Measurements from ENCODE around the gene CAPZB. TPM values are rescaled to one million over a fixed set of nuclear protein-coding genes. Genes with fewer than 3 reads are reported as not detected.

Gene CAPZB
- total RNA-seq, 1 donor from 2014 or later, result 334 TPM

DNA sequence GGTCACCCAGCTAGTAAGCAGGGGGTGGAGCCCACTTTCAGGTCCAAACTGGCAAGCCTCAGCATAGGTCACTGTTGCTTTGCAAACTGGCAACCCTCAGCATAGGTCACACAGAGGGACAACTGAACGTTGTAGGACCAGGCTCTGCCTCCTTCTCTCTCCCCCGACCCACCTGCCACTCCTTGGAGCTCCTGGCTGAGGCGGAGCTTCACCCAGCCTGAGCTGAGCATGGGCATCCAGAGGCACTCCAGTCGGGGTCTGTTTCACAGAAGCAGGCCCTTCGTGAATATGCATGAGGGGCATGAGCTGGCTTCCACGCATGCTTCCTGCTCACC, 24.2 kb downstream of the CAPZB start:
- TF ChIP-seq, protein P1, sequence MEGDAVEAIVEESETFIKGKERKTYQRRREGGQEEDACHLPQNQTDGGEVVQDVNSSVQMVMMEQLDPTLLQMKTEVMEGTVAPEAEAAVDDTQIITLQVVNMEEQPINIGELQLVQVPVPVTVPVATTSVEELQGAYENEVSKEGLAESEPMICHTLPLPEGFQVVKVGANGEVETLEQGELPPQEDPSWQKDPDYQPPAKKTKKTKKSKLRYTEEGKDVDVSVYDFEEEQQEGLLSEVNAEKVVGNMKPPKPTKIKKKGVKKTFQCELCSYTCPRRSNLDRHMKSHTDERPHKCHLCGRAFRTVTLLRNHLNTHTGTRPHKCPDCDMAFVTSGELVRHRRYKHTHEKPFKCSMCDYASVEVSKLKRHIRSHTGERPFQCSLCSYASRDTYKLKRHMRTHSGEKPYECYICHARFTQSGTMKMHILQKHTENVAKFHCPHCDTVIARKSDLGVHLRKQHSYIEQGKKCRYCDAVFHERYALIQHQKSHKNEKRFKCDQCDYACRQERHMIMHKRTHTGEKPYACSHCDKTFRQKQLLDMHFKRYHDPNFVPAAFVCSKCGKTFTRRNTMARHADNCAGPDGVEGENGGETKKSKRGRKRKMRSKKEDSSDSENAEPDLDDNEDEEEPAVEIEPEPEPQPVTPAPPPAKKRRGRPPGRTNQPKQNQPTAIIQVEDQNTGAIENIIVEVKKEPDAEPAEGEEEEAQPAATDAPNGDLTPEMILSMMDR (IDR thresholded peaks at IDR 0.05), result no peak
- H3K27me3 Mint-ChIP-seq, result no peaks in the 10 kb centered on the region
- intact Hi-C loops (cut with micrococcal nuclease), result no loop called here
- no peaks in the 10 kb centered on the region for H3K9me3 Mint-ChIP-seq
- no peak for DNase-seq
- CTCF ChIA-PET, result no interaction called here
- no peak for ATAC-seq (ENCODE audit: low read depth)
- POLR2A ChIA-PET, result interaction anchor here (0.6 to 1.9 kb wide), 5 partner anchors 8 to 25 kb away, joined by 3 to 9 read pairs (median 4); partner anchors contain the start of gene CAPZB
- H3K27ac Mint-ChIP-seq, result no peak overlapping the region
- peaks cover 23% of the 10 kb centered on the region for H3K36me3 Mint-ChIP-seq (ENCODE audit: low read depth)
- peaks cover 97% of the 10 kb centered on the region for H3K4me1 Mint-ChIP-seq
- no peak overlapping the region for H3K4me3 Mint-ChIP-seq

DNA sequence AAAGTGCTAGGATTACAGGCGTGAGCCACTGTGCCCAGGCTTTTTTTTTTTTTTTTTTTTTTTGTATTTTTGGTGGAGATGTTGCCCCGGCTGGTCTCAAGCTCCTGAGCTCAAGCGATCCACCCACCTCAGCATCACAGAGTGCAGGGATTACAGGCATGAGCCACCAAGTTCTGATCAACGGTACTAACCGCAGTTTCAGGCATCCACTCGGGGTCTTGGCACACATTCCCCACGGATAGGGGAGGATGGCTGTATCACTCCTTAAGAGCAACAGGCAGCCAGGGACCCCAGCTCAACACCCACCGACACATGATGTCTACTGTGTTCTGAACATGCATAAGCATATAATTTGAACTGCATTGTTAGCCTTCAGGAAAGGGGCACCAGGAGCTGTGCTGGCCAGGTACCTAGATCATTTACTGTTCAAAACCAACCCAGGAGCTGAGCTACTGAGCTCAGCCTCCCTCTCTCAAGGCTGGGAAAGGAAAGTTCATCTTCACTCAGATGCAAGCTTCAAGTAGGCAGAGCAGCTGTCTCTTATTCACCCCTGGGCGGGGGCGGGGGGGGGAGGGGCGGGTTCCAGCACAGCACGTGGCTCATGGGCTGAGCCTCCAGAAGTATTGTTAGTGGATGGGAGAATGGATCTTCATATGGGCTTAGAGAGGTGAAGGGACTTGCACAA, 24.7 kb downstream of the CAPZB start:
- H3K4me3 Mint-ChIP-seq, result no peak overlapping the region
- H3K9me3 Mint-ChIP-seq, result no peaks in the 10 kb centered on the region
- peaks cover 21% of the 10 kb centered on the region for H3K36me3 Mint-ChIP-seq (ENCODE audit: low read depth)
- ATAC-seq (ENCODE audit: low read depth) (no peak), DNase-seq (no peak)
- H3K4me1 Mint-ChIP-seq, result peaks cover 97% of the 10 kb centered on the region
- no peak overlapping the region for H3K27ac Mint-ChIP-seq
- H3K27me3 Mint-ChIP-seq, result no peaks in the 10 kb centered on the region
- TF ChIP-seq, protein P1 (IDR thresholded peaks at IDR 0.05), result no peak
- intact Hi-C loops (cut with micrococcal nuclease), result no loop called here
- ChIA-PET POLR2A (interaction anchor here (0.6 to 1.1 kb wide), 5 partner anchors 9 to 25 kb away, joined by 3 to 9 read pairs (median 4); partner anchors contain the start of gene CAPZB), CTCF (no interaction called here)

DNA sequence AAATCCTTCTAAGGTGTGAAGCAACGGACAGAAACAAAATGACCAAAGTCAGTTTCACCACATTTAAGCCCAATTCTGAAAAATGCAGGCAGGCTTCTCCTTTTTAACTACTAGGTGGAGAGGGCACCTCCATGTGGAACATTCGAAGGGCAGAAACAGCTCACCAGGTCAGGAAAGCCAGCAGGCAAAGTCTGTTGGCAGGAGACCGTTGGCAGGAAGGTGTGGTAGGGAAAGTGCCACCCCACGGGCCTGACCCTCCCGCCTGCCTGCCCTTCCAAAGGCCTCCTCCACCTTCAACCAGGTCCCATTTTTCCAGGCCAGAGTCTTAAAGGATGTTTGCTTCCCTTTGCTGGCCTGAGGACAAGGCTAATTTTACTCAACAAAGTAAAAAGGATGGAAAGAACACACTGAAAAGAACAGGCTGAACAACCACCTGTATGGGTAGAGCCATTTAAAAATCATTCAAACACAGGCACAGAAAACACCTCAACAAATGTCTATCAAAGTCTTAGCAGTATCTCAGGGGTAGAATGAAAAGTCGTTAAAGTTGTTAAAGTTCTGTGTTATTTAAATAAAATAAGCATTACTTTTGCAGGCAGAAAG, 26.4 kb downstream of the CAPZB start:
- intact Hi-C loops (cut with micrococcal nuclease), result no loop called here

DNA sequence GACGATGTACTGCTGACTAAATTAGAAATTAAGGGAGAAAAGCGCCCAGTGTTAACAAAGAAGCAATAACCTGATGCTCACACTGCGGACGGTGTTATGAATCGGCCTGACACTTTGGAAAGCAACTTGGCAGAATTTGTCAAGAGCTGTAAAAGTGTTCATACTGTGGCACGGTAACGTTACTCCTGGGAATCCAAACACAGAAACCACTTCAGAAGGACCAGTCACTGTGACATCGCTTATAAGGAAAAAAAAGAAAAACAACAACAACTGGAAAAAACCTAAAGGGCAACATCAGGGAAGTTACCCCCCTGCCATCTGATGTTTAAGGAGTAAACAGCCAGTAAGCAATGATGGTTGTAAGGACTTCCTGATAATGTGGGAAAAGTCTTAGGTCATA, 27.7 kb downstream of the CAPZB start:
- Mint-ChIP-seq H3K4me3 (no peak overlapping the region), H3K9me3 (no peaks in the 10 kb centered on the region), H3K36me3 (ENCODE audit: low read depth) (peaks cover 15% of the 10 kb centered on the region), H3K27ac (no peak overlapping the region), H3K4me1 (peaks cover 94% of the 10 kb centered on the region), H3K27me3 (no peaks in the 10 kb centered on the region)
- CTCF ChIA-PET, result no interaction called here
- intact Hi-C loops (cut with micrococcal nuclease), result no loop called here
- POLR2A ChIA-PET, result interaction anchor here (0.6 to 0.7 kb wide), 2 partner anchors 14 to 25 kb away, joined by 3 read pairs; no protein-coding TSS in a partner anchor
- TF ChIP-seq, protein P1 (IDR thresholded peaks at IDR 0.05), result no peak
- DNase-seq, result no peak
- no peak for ATAC-seq (ENCODE audit: low read depth)

More for the DNA sequence above, 26.4 kb downstream of the CAPZB start:
- H3K27me3 Mint-ChIP-seq, result no peaks in the 10 kb centered on the region
- ChIA-PET CTCF (no interaction called here), POLR2A (no interaction called here)
- peak overlapping the region; percentile 62 for H3K4me3 Mint-ChIP-seq
- H3K9me3 Mint-ChIP-seq, result no peaks in the 10 kb centered on the region
- TF ChIP-seq, protein P1 (IDR thresholded peaks at IDR 0.05), result no peak
- peaks cover 15% of the 10 kb centered on the region for H3K36me3 Mint-ChIP-seq (ENCODE audit: low read depth)
- DNase-seq, result no peak
- H3K4me1 Mint-ChIP-seq, result peaks cover 97% of the 10 kb centered on the region
- ATAC-seq (ENCODE audit: low read depth), result no peak
- peak overlapping the region; percentile 62 for H3K27ac Mint-ChIP-seq

DNA sequence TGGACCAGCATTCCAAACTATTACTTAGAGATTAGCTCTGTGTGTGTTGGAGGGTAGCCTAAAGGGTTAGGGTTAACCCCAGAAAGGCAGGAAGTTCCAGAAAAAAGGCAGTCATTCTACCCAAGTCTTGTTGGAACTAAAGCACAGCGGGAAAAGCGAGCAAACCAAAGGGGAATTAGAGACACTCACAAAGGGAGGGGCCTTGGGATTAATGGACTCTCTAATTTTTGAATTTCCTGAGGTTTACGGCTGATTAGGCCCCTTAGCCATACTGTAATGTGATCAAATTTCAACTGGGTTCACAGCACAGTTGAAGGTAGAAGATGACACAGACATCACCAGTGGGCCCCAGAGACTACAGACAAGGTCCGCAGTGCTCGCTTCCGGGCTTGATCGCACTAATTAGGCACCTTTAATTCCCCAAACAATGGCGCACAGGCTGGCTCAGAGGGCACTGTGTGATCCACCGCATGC, 28.3 kb downstream of the CAPZB start:
- TF ChIP-seq, protein P1 (IDR thresholded peaks at IDR 0.05), result no peak
- ChIA-PET POLR2A (no interaction called here), CTCF (no interaction called here)
- DNase-seq (no peak), ATAC-seq (ENCODE audit: low read depth) (no peak)
- H3K4me3 Mint-ChIP-seq, result no peak overlapping the region
- H3K4me1 Mint-ChIP-seq, result peaks cover 95% of the 10 kb centered on the region
- peaks cover 17% of the 10 kb centered on the region for H3K36me3 Mint-ChIP-seq (ENCODE audit: low read depth)
- no peak overlapping the region for H3K27ac Mint-ChIP-seq
- intact Hi-C loops (cut with micrococcal nuclease), result no loop called here
- no peaks in the 10 kb centered on the region for H3K9me3 Mint-ChIP-seq
- H3K27me3 Mint-ChIP-seq, result no peaks in the 10 kb centered on the region
